MM.1S (cell line): ENCODE measurements around the gene ADCYAP1R1.

Experiments used
- DNase-seq: peaks from one replicate; pipeline ENCODE4 v3.0.0-alpha.2; 2015
- H2AFZ ChIP-seq: fragments of 300-600 bp; sonication (generic); 2 replicates; pipeline ENCODE4 v1.6.0; 2016; ENCODE audit warnings: antibody characterized with exemption, low read length
- H3F3A ChIP-seq: fragments of 300-600 bp; sonication (generic); 2 replicates; pipeline ENCODE4 v1.6.1; 2016; ENCODE audit warnings: mild to moderate bottlenecking, antibody characterized with exemption, low read length, moderate library complexity, mixed read lengths; ENCODE audit not compliant: insufficient read depth
- H3K27ac ChIP-seq: fragments of 300-600 bp; sonication (generic); 2 replicates; pipeline ENCODE4 v1.5.1; 2016; ENCODE audit warnings: mild to moderate bottlenecking, low read length
- H3K27me3 ChIP-seq: fragments of 300-600 bp; sonication (generic); replicated peaks from 2 replicates; pipeline ENCODE4 v1.6.0; 2016; ENCODE audit warnings: low read length; ENCODE audit not compliant: insufficient read depth
- H3K36me3 ChIP-seq: fragments of 300-600 bp; sonication (generic); replicated peaks from 2 replicates; pipeline ENCODE4 v1.6.1; 2016; ENCODE audit warnings: mild to moderate bottlenecking, low read length, mixed read lengths; ENCODE audit not compliant: insufficient read depth
- H3K4me1 ChIP-seq: fragments of 300-600 bp; sonication (generic); 2 replicates; pipeline ENCODE4 v1.6.1; 2016; ENCODE audit warnings: low read length, mixed read lengths
- H3K4me2 ChIP-seq: fragments of 300-600 bp; sonication (generic); 2 replicates; pipeline ENCODE4 v1.6.0; 2016; ENCODE audit warnings: low read depth, low read length
- H3K4me3 ChIP-seq: fragments of 300-600 bp; sonication (generic); 2 replicates; pipeline ENCODE4 v1.5.1; 2016; ENCODE audit warnings: low read length, mixed read lengths
- H3K79me2 ChIP-seq: fragments of 300-600 bp; sonication (generic); 2 replicates; pipeline ENCODE4 v1.6.1; 2016; ENCODE audit warnings: mixed run types, low read length, mixed read lengths
- H3K9ac ChIP-seq: fragments of 300-600 bp; sonication (generic); 2 replicates; pipeline ENCODE4 v1.6.1; 2016; ENCODE audit warnings: low read length, mixed read lengths
- H3K9me2 ChIP-seq: fragments of 300-600 bp; sonication (generic); replicated peaks from 2 replicates; pipeline ENCODE4 v1.6.1; 2016; ENCODE audit warnings: mild to moderate bottlenecking, low read length, mixed read lengths; ENCODE audit not compliant: insufficient read depth
- H3K9me3 ChIP-seq: fragments of 300-600 bp; sonication (generic); replicated peaks from 2 replicates; pipeline ENCODE4 v1.6.1; 2016; ENCODE audit warnings: mild to moderate bottlenecking, low read length, mixed read lengths; ENCODE audit not compliant: insufficient read depth
- H4K20me1 ChIP-seq: fragments of 300-600 bp; sonication (generic); 2 replicates; pipeline ENCODE4 v1.6.1; 2016; ENCODE audit warnings: mild to moderate bottlenecking, low read length, moderate library complexity, mixed read lengths; ENCODE audit not compliant: insufficient read depth
- CTCF ChIP-seq: fragments of 300-600 bp; sonication (generic); IDR thresholded peaks from 2 replicates; pipeline ENCODE4 v1.5.1; 2016; ENCODE audit warnings: antibody characterized with exemption, low read length, mixed read lengths
- EZH2 ChIP-seq: fragments of 300-600 bp; sonication (generic); optimal IDR thresholded peaks from 2 replicates; pipeline ENCODE3; 2017; ENCODE audit warnings: low read depth, mild to moderate bottlenecking, antibody characterized with exemption, low read length, mixed read lengths
- EZH2phosphoT487 ChIP-seq: fragments of 300-600 bp; sonication (generic); IDR thresholded peaks from 2 replicates; pipeline ENCODE4 v1.6.1; 2018; ENCODE audit warnings: antibody characterized with exemption, low read length

ADCYAP1R1 gene

GRCh38 chr7:31075086-31075405 lies 22.9 kb downstream of the ADCYAP1R1 start:
- H3F3A ChIP-seq: no peaks in the 10 kb centered on the region
- H3K79me2 ChIP-seq: no peaks in the 10 kb centered on the region
- H3K4me1 ChIP-seq: no peaks in the 10 kb centered on the region
- no peaks in the 10 kb centered on the region for H3K27me3 ChIP-seq
- TF ChIP-seq EZH2phosphoT487 (no peak), CTCF (no peak), EZH2 (no peak)
- no peak overlapping the region for H3K9ac ChIP-seq
- H4K20me1 ChIP-seq: no peaks in the 10 kb centered on the region
- no peaks in the 10 kb centered on the region for H3K9me2 ChIP-seq
- no peaks in the 10 kb centered on the region for H3K36me3 ChIP-seq
- no peak overlapping the region for H3K4me3 ChIP-seq
- no peak overlapping the region for H2AFZ ChIP-seq
- DNase-seq: no peak
- no peak overlapping the region for H3K27ac ChIP-seq
- no peak overlapping the region for H3K4me2 ChIP-seq
- H3K9me3 ChIP-seq: no peaks in the 10 kb centered on the region

- Histone ChIP-seq H3F3A (no peaks in the 10 kb centered on the region), H3K9ac (no peak overlapping the region), H3K4me1 (no peaks in the 10 kb centered on the region), H4K20me1 (no peaks in the 10 kb centered on the region), H3K9me2 (no peaks in the 10 kb centered on the region), H3K9me3 (no peaks in the 10 kb centered on the region), H3K27me3 (0 out of 2 replicates have a peak, but pooled peaks cover 3% of the 10 kb centered on the region), H2AFZ (no peak overlapping the region), H3K27ac (no peak overlapping the region), H3K79me2 (no peaks in the 10 kb centered on the region), H3K4me3 (no peak overlapping the region), H3K36me3 (no peaks in the 10 kb centered on the region), H3K4me2 (no peak overlapping the region)
- TF ChIP-seq EZH2 (no peak), EZH2phosphoT487 (no peak), CTCF (no peak)
- no peak for DNase-seq
These were observed 23.9 kb downstream of the ADCYAP1R1 start for GRCh38 chr7:31076051-31076450.

DNA sequence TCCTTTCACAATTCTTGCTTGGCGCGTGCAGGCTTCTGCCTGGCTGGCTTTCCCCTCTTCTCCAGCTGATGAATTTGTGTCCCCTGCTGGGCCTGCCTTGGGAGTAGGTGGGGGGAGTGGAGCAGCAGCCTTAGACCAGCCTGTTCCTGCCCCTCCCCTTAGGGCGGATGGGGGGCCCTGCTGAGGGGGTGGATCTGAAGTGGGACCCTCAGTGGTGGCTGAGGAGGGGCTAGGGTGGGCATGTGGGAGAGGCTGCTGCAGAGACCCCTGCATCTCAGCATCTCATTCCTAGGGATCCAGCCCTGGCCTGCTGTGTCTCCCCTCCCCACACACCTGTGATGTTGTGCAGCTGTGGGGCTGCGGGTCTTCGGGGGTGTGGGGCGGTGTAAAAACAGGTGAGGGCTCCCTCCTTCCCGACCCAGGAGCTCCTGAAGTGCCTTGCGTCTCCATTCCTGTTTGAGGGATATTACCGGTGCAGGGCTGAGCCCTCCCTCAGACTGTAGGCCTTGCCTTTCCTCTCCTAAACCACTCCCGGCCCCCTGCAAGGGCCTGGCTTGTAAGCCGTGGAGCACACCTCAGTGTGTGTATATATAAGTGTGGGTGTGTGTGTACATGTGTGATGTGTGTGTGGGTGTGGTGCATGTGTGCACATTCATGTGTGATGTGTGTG lies 24.7 kb downstream of the ADCYAP1R1 start:
- TF ChIP-seq CTCF (no peak), EZH2phosphoT487 (no peak), EZH2 (no peak)
- H3K27ac ChIP-seq: no peak overlapping the region
- H3K4me2 ChIP-seq: no peak overlapping the region
- H2AFZ ChIP-seq: no peak overlapping the region
- H3K4me3 ChIP-seq: no peak overlapping the region
- no peaks in the 10 kb centered on the region for H3K79me2 ChIP-seq
- H3K9me3 ChIP-seq: no peaks in the 10 kb centered on the region
- no peak for DNase-seq
- H3K27me3 ChIP-seq: peaks cover 7% of the 10 kb centered on the region; the same call in 1 of the 2 replicates
- H3K36me3 ChIP-seq: no peaks in the 10 kb centered on the region
- no peak overlapping the region for H3K9ac ChIP-seq
- no peaks in the 10 kb centered on the region for H3F3A ChIP-seq
- no peaks in the 10 kb centered on the region for H4K20me1 ChIP-seq
- H3K9me2 ChIP-seq: no peaks in the 10 kb centered on the region
- no peaks in the 10 kb centered on the region for H3K4me1 ChIP-seq
